GM12892 (cell line): Measurements from ENCODE around the gene SLC22A25.
"Not testable (repeated sequence)": the region's sequence is repeated elsewhere in the genome, so short reads cannot be mapped to it uniquely, and the experiment has no call there.

Experiments used
- POLR2A ChIP-seq: IDR thresholded peaks from 2 replicates; pipeline ENCODE4 v1.6.1; 2011; ENCODE audit warnings: low read depth, low read length, control low read depth
- POLR2AphosphoS5 ChIP-seq: IDR thresholded peaks from 2 replicates; pipeline ENCODE4 v1.6.1; 2011; ENCODE audit warnings: low read depth, low read length, control low read depth

- not testable (repeated sequence) for TF ChIP-seq POLR2AphosphoS5, POLR2A
Observed at GRCh38 chr11:63247237-63248002, 4.0 kb upstream of the SLC22A25 start.
